RWPE1 (cell line): ENCODE data around the gene POLR2E.

Experiments
- CTCF ChIA-PET: fragments of 350-600 bp; sonication (Branson Sonifier 250); formaldehyde crosslinking; extraction: SDS; loops from one replicate; lab custom pipeline; 2021; lab: Yijun Ruan, JAX
- POLR2A ChIA-PET: fragments of 400-600 bp; formaldehyde crosslinking; extraction: SDS; loops from one replicate; lab custom pipeline; 2020; ENCODE audit warnings: antibody characterized with exemption; ENCODE audit not compliant: low non-redundant PET; lab: Yijun Ruan, JAX
- DNase-seq: peaks from one replicate; pipeline ENCODE4 v3.0.0; 2012; ENCODE audit warnings: low spot score
- H3K27ac ChIP-seq: fragments of 450-650 bp; 2 replicates; pipeline ENCODE4 v1.5.1; 2017
- CTCF ChIP-seq: fragments of 450-650 bp; conservative IDR thresholded peaks from 2 replicates; pipeline ENCODE4 v1.5.1; 2017; ENCODE audit warnings: low read depth, mild to moderate bottlenecking

The POLR2E gene

GRCh38 chr19:1085053-1085658 is 10.0 kb downstream of the POLR2E start:
- CTCF ChIA-PET = interaction anchor here (0.6 to 0.7 kb wide), 2 partner anchors 14 to 43 kb away, joined by 3 to 5 read pairs; no protein-coding TSS in a partner anchor
- no peak for TF ChIP-seq CTCF
- POLR2A ChIA-PET = interaction anchor here (0.6 kb wide), 1 partner anchor 13 kb away, joined by 3 read pairs; no protein-coding TSS in a partner anchor
- DNase-seq = no peak
- peak overlapping the region; percentile 84 for H3K27ac ChIP-seq

- CTCF ChIA-PET = interaction anchor here (1.4 kb wide), 1 partner anchor 19 kb away, joined by 5 read pairs; no protein-coding TSS in a partner anchor
- no peak for TF ChIP-seq CTCF
- DNase-seq = no peak
- POLR2A ChIA-PET = interaction anchor here (0.6 kb wide), 1 partner anchor 12 kb away, joined by 3 read pairs; no protein-coding TSS in a partner anchor
- peak overlapping the region; percentile 84 for H3K27ac ChIP-seq
Measured at GRCh38 chr19:1084024-1084868, 10.9 kb downstream of the POLR2E start.

GRCh38 chr19:1082928-1083816 is 12.0 kb downstream of the POLR2E start:
- no peak for DNase-seq
- no peak for TF ChIP-seq CTCF
- ChIA-PET POLR2A (interaction anchor here (1.1 kb wide), 1 partner anchor 54 kb away, joined by 3 read pairs; no protein-coding TSS in a partner anchor), CTCF (interaction anchor here (0.5 to 1.4 kb wide), 4 partner anchors 15 to 1448 kb away, joined by 3 to 5 read pairs (median 3); no protein-coding TSS in a partner anchor)
- H3K27ac ChIP-seq = peak overlapping the region; percentile 84

- peak overlapping the region; percentile 84 for H3K27ac ChIP-seq
- POLR2A ChIA-PET = interaction anchor here (0.6 to 1.1 kb wide), 2 partner anchors 53 to 1325 kb away, joined by 3 read pairs; no protein-coding TSS in a partner anchor
- peak; percentile 95 for DNase-seq
- TF ChIP-seq CTCF = no peak
- CTCF ChIA-PET = interaction anchor here (0.5 to 1.3 kb wide), 5 partner anchors 11 to 1449 kb away, joined by 3 read pairs; no protein-coding TSS in a partner anchor
Measured at GRCh38 chr19:1082165-1082927, 12.8 kb downstream of the POLR2E start.

GRCh38 chr19:1081301-1082164 is 13.6 kb downstream of the POLR2E start:
- DNase-seq = no peak
- TF ChIP-seq CTCF = no peak
- ChIA-PET CTCF (interaction anchor here (0.6 to 1.3 kb wide), 6 partner anchors 10 to 530 kb away, joined by 3 to 4 read pairs (median 3); partner anchors contain the start of gene RNU6-9), POLR2A (no interaction called here)
- peak overlapping the region; percentile 84 for H3K27ac ChIP-seq
